Adrenal gland (tissue), 12 donors: ENCODE data around the gene CACNA1C. TPM values are rescaled to one million over a fixed set of nuclear protein-coding genes. Genes with fewer than 3 reads are reported as not detected.

ENCODE experiments used
- DNase-seq, 7 donors: peaks; one replicate each; pipeline ENCODE4 v3.0.0-alpha.2; 2019 to 2020
- H3K27ac ChIP-seq, 5 donors: fragments of 200-600 bp; sonication (generic) in 4 of 5; 1 replicate in 3 of 5; 2 replicates in 2 of 5; pipeline versions ENCODE4 v1.5.1 to v1.8.0; 2016 to 2020; ENCODE audit warnings: mild to moderate bottlenecking in 1 of 5
- H3K27me3 ChIP-seq: fragments of 200-600 bp; 2 replicates; pipeline ENCODE4 v1.8.0; 2021
- H3K36me3 ChIP-seq, 2 donors: fragments of 200-600 bp; replicated peaks in 1 of 2; 1 replicate in 1 of 2; 2 replicates in 1 of 2; pipeline versions ENCODE4 v1.5.1 to v1.8.0; 2018 to 2022
- H3K4me1 ChIP-seq, 2 donors: fragments of 200-600 bp; replicated peaks in 1 of 2; 1 replicate in 1 of 2; 2 replicates in 1 of 2; pipeline versions ENCODE4 v1.5.1 to v1.8.0; 2018 to 2021
- H3K4me3 ChIP-seq, 4 donors: fragments of 200-600 bp; sonication (generic) in 3 of 4; one replicate each; pipeline ENCODE4 v1.5.1; 2016 to 2018
- H3K9me3 ChIP-seq, 3 donors: fragments of 200-600 bp; sonication (generic) in 1 of 3; replicated peaks in 1 of 3; 1 replicate in 2 of 3; 2 replicates in 1 of 3; pipeline versions ENCODE4 v1.5.1 to v1.8.0; 2016 to 2021
- POLR2A ChIP-seq, 2 donors: fragments of 450-650 bp; IDR thresholded peaks; one replicate each; pipeline ENCODE4 v1.6.1; 2017; ENCODE audit warnings: antibody characterized with exemption in 2 of 2, mild to moderate bottlenecking in 2 of 2, moderate library complexity in 1 of 2
- WGBS, 4 donors: extraction: QIAGEN DNeasy Blood & Tissue Kit in 2 of 4; methylation state at CpG; one replicate each; pipeline versions ENCODE4 v1.1.5 to v1.1.7; 2013 to 2017; 5-methylcytosine and 5-hydroxymethylcytosine counted together
- intact Hi-C, 2 donors: fragments of 100-400 bp; cut with DNase I; formaldehyde crosslinking; loops; one replicate each; pipeline versions ENCODE4 v1.14.1 to v1.15.0; 2022 to 2023
- polyA plus RNA-seq, 3 donors: library from polyadenylated mRNA; stranded (reverse); fragments of 200-250 nt in 2 of 3; fragments of 350-450 nt in 1 of 3; fragmentation: Illumina TruSeq in 1 of 3; extraction: RNeasy Lipid Tissue Mini Kit (QIAGEN cat#74804) in 1 of 3; gene quantifications; one replicate each; pipeline ENCODE4 v1.2.3, GENCODE V29; 2013 to 2014
- total RNA-seq, 9 donors: library from RNA; depleted of rRNA in 4 of 9; stranded (reverse); fragments of >200 nt in 4 of 9; fragments of 120-200 nt in 1 of 9; fragmentation: NEBNext Ultra II Directional in 1 of 9; extraction: Animal tissue kit (Norgen Biotek cat#: 25700) in 1 of 9; gene quantifications; one replicate each; pipeline versions ENCODE4 v1.1.0 to v1.2.4, GENCODE V29; 2013 to 2023
- TF ChIP-seq, protein P1 (sequence below), 6 experiments: fragments of 450-650 bp in 4 of 6; fragments of 200-600 bp in 2 of 6; sonication (generic) in 1 of 6; IDR thresholded peaks; 1 replicate in 5 of 6; 2 replicates in 1 of 6; pipeline versions ENCODE4 v1.5.1 to v1.8.0; 2016 to 2021; ENCODE audit warnings: antibody characterized with exemption in 6 of 6, mild to moderate bottlenecking in 2 of 6, moderate library complexity in 1 of 6
- donor health status: healthy with polysubstance abuse.
- donor health status: Bipolar disorder and iron deficiency.
- donor health status: DM: yes; HTN: yes; CAD: no.
- donor health status: DM: no; HTN: no; CAD: no.
- donor health status: DM: no; HTN: no; CAD: no.
- donor health status: DM: yes; HTN: yes; CAD: no.

CACNA1C gene
- total and polyA plus RNA-seq, 12 donors = 1.4 to 5.8 (median 3.5) TPM

DNA sequence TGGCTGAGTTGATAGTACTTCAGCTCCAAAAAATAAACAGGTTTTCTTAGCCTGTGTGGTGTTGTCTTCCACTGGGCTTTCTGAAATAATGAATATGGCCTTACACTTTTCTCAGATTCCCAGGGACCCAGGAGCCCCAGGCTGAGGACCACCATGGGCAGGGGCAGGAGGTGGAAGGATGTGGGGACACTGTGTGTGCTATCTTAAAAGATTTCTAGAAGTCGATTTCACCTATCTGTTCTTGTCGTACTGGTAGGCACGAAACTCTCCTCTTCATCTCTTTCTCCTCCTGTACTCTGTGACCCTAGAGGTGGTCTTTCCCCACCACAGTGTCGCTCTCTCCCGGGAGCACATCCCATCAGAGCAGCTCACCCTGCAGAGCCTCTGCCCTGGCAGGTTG lies 634.3 kb downstream of the CACNA1C start:
- WGBS, 4 donors = 83 to 91% (median 86%) methylated on average over 5 of the region's 5 CpGs
- H3K36me3 ChIP-seq = no peaks in the 10 kb centered on the region
- no peak overlapping the region for H3K4me3 ChIP-seq
- peaks cover 3 to 4% of the 10 kb centered on the region in 2 donors for H3K4me1 ChIP-seq
- no peaks in the 10 kb centered on the region for H3K9me3 ChIP-seq
- intact Hi-C loops = no loop called here
- no peak overlapping the region for H3K27ac ChIP-seq
- peaks cover 6% of the 10 kb centered on the region for H3K27me3 ChIP-seq
- TF ChIP-seq, protein P1, sequence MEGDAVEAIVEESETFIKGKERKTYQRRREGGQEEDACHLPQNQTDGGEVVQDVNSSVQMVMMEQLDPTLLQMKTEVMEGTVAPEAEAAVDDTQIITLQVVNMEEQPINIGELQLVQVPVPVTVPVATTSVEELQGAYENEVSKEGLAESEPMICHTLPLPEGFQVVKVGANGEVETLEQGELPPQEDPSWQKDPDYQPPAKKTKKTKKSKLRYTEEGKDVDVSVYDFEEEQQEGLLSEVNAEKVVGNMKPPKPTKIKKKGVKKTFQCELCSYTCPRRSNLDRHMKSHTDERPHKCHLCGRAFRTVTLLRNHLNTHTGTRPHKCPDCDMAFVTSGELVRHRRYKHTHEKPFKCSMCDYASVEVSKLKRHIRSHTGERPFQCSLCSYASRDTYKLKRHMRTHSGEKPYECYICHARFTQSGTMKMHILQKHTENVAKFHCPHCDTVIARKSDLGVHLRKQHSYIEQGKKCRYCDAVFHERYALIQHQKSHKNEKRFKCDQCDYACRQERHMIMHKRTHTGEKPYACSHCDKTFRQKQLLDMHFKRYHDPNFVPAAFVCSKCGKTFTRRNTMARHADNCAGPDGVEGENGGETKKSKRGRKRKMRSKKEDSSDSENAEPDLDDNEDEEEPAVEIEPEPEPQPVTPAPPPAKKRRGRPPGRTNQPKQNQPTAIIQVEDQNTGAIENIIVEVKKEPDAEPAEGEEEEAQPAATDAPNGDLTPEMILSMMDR (IDR thresholded peaks at IDR 0.05) = no peak
- TF ChIP-seq POLR2A (IDR thresholded peaks at IDR 0.05) = no peak
- DNase-seq = no peak

DNA sequence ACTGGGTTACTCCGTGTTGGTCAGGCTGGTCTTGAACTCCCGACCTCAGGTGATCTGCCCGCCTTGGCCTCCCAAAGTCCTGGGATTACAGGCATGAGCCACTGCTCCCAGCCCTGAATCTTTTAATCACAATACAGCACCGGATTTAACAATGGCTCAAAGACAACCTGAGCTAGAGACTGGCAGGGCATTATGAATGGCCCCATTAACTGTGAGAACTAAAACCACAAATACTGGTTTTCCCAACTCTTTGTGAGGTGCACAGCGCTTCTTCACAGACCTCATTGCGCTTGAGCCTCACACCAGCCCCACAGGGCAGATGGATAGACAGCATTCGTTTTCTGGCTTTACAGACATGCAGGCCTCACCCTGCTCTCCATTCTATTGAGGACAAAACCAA lies 634.9 kb downstream of the CACNA1C start:
- TF ChIP-seq POLR2A (IDR thresholded peaks at IDR 0.05) = no peak
- TF ChIP-seq, protein P1 (IDR thresholded peaks at IDR 0.05) = no peak
- H3K9me3 ChIP-seq = no peaks in the 10 kb centered on the region
- H3K27ac ChIP-seq = no peak overlapping the region
- 84 to 93% (median 87%) methylated on average over 3 to 7 of the region's 7 CpGs for WGBS, 4 donors
- peaks cover 6% of the 10 kb centered on the region for H3K27me3 ChIP-seq
- intact Hi-C loops = no loop called here
- H3K36me3 ChIP-seq = no peaks in the 10 kb centered on the region
- DNase-seq = no peak
- H3K4me1 ChIP-seq = peaks cover 3 to 4% of the 10 kb centered on the region in 2 donors
- no peak overlapping the region for H3K4me3 ChIP-seq

DNA sequence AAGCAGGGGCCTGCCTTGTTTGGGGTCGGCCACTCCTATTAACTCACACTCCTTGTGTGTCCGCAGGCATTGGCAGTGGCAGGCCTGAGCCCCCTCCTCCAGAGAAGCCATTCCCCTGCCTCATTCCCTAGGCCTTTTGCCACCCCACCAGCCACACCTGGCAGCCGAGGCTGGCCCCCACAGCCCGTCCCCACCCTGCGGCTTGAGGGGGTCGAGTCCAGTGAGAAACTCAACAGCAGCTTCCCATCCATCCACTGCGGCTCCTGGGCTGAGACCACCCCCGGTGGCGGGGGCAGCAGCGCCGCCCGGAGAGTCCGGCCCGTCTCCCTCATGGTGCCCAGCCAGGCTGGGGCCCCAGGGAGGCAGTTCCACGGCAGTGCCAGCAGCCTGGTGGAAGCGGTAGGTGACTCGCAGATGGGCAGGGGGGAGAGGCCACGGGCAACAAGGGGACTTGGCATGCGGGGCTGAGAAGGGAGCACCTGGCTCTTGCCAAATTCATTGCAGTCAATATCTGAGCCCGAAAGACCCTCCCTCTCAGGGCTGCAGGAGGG lies 635.7 kb downstream of the CACNA1C start:
- intact Hi-C loops = no loop called here
- TF ChIP-seq, protein P1 (IDR thresholded peaks at IDR 0.05) = no peak
- TF ChIP-seq POLR2A (IDR thresholded peaks at IDR 0.05) = no peak
- WGBS, 4 donors = 89 to 98% (median 91%) methylated on average over 18 to 20 of the region's 20 CpGs
- no peak for DNase-seq
- Histone ChIP-seq H3K4me1 (peaks cover 3 to 4% of the 10 kb centered on the region in 2 donors), H3K27me3 (peaks cover 6% of the 10 kb centered on the region), H3K4me3 (no peak overlapping the region), H3K27ac (no peak overlapping the region), H3K9me3 (no peaks in the 10 kb centered on the region), H3K36me3 (no peaks in the 10 kb centered on the region)

DNA sequence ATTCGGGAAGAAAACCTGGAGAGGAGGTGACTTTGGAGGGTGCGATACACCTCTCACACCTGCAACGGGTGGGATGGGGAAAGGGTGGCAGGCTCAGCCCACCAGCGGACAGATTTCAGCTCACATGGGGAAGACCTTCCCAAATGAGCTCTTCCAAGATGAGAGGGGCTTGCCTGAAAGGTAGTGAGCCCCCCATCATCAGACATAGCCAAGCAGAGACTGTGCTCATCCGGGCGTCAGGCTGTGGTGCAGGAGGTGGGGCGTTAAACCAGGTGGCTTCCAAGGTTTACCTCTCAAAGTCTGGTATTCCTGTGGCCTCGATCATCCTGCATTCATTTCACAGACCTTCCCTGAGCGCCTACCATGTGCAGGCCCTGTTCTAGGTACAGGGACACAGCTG lies 636.6 kb downstream of the CACNA1C start:
- no peaks in the 10 kb centered on the region for H3K36me3 ChIP-seq
- WGBS, 4 donors = 85 to 91% (median 89%) methylated on average over 6 to 9 of the region's 9 CpGs
- peaks cover 6% of the 10 kb centered on the region for H3K27me3 ChIP-seq
- TF ChIP-seq, protein P1 (IDR thresholded peaks at IDR 0.05) = no peak
- no peak for TF ChIP-seq POLR2A (IDR thresholded peaks at IDR 0.05)
- intact Hi-C loops = no loop called here
- H3K27ac ChIP-seq = no peak overlapping the region
- no peak for DNase-seq
- no peak overlapping the region for H3K4me3 ChIP-seq
- H3K4me1 ChIP-seq = peaks cover 3 to 4% of the 10 kb centered on the region in 2 donors
- no peaks in the 10 kb centered on the region for H3K9me3 ChIP-seq
